ENCODE measurements around the gene PCBD1.

PCBD1 gene

DNA sequence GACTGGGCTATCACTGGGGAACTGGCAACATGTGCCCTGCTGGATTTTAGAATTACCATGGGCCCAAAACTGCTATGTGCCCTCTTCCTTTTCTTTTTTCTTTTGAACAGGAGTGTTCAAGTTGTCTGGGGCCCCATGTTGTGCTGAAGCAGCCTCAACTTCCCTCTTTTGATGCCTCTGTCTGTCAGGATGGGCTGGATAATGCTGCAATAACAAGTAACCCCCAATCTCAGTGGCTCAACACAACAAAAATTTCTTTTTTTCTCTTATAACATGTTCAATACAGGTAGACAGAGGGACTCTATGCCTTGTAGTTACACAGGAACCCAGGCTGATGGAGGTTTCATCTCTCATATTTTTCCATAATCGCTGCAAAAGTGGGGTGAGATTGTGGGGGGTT, 8.2 kb upstream of the PCBD1 start:
- H3K4me1 ChIP-seq, result no peaks in the 10 kb centered on the region
- DNase-seq, result no peak
- no peak overlapping the region for H3K27ac ChIP-seq
- intact Hi-C loops (cut with DNase I; ENCODE audit: low total_unique reads), result no loop called here
- H3K36me3 ChIP-seq, result no peaks in the 10 kb centered on the region
- peaks cover 0 to 3% of the 10 kb centered on the region in 2 donors for H3K27me3 ChIP-seq
- TF ChIP-seq, protein P1, sequence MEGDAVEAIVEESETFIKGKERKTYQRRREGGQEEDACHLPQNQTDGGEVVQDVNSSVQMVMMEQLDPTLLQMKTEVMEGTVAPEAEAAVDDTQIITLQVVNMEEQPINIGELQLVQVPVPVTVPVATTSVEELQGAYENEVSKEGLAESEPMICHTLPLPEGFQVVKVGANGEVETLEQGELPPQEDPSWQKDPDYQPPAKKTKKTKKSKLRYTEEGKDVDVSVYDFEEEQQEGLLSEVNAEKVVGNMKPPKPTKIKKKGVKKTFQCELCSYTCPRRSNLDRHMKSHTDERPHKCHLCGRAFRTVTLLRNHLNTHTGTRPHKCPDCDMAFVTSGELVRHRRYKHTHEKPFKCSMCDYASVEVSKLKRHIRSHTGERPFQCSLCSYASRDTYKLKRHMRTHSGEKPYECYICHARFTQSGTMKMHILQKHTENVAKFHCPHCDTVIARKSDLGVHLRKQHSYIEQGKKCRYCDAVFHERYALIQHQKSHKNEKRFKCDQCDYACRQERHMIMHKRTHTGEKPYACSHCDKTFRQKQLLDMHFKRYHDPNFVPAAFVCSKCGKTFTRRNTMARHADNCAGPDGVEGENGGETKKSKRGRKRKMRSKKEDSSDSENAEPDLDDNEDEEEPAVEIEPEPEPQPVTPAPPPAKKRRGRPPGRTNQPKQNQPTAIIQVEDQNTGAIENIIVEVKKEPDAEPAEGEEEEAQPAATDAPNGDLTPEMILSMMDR (IDR thresholded peaks at IDR 0.05), result no peak
- no peaks in the 10 kb centered on the region for H3K9me3 ChIP-seq
- no peak overlapping the region for H3K4me3 ChIP-seq

DNA sequence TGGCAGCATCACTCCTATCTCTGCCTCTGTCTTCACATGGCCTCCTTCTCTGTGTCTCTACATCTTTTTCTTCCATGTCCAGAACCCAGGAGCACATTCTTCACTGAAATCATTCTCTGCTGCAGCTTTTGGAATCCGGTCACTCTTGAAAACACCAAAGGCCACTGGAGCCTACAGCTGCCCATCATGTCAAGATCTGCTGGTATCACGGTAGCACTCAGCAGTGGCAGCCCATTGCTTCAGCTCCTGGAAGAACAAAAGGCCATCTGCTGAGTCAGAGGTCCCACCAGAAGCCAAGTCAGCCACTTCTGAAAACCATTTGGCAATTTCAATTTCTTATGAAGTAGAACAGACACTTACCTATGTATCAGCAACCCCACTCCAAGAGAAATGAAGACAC, 6.1 kb upstream of the PCBD1 start:
- no peaks in the 10 kb centered on the region for H3K4me1 ChIP-seq
- no peak overlapping the region for H3K27ac ChIP-seq
- no peak for DNase-seq
- no peaks in the 10 kb centered on the region for H3K36me3 ChIP-seq
- H3K4me3 ChIP-seq, result no peak overlapping the region
- no peaks in the 10 kb centered on the region for H3K9me3 ChIP-seq
- no peaks in the 10 kb centered on the region for H3K27me3 ChIP-seq
- intact Hi-C loops (cut with DNase I; ENCODE audit: low total_unique reads), result no loop called here
- TF ChIP-seq, protein P1 (IDR thresholded peaks at IDR 0.05), result no peak

DNA sequence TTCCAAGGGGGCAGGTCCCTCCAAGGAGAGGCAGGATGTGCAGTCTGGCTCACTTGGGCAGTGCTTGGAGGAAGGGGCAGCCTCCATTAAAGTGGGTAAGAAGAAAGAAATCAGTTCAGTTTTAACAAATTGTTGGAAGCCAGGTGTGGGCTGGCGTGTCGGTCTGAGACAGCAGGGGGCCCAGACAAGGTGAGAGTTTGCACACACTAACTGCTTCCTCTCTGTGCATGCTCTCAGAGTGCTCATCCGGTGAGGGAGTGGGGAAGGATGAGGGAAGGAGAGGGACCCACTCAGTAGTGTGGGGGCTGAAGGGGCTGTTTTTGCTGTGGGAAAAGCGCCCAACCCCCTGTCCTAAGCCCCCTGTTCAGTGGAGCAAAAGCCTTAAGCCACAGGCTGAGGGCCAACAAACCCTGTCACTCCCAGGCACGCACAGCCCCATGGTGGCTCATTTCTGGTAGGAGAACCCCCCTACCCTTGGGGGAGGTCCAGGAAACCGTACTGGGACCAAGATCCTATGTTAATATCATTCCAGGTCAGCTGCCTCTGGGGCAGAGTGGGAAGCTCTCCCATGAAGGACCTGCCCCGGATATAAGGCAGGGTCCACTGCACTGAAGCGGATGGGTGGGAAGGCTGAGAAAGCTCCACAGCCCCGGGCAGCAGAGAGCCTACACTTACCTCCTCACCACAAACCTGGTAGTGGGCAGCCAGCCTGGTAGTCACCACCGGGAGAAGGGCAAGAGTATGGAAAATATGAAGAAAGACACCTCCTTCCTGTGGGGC, 5.1 kb upstream of the PCBD1 start:
- H3K4me1 ChIP-seq, result peaks cover 0 to 8% (median 4%) of the 10 kb centered on the region in 4 donors
- DNase-seq, result no peak
- H3K27me3 ChIP-seq, result no peaks in the 10 kb centered on the region
- no peaks in the 10 kb centered on the region for H3K9me3 ChIP-seq
- intact Hi-C loops (cut with DNase I; ENCODE audit: low total_unique reads), result no loop called here
- no peak overlapping the region for H3K4me3 ChIP-seq
- no peak overlapping the region for H3K27ac ChIP-seq
- H3K36me3 ChIP-seq, result no peaks in the 10 kb centered on the region
- TF ChIP-seq, protein P1 (IDR thresholded peaks at IDR 0.05), result no peak

DNA sequence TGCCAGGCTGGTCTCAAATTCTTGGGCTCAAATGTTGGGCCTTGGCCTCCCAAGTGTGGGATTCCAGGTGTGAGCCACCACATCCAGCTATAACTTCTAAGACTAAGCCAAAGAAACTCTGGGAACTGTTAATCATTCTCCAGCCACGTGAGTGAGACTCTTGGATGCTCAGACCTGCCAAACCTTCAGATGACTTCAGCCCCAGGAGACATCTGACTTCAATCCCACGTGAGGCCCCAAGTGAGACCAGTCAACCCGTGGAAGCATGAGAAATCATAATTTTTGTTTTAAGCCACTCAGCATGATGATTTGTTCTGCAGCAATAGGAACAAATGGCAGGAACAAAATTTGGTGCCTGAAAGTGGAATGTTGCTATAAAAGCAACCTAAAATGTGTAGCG, 4.3 kb upstream of the PCBD1 start:
- Histone ChIP-seq H3K27me3 (no peaks in the 10 kb centered on the region), H3K4me1 (peaks cover 0 to 9% (median 5%) of the 10 kb centered on the region in 4 donors), H3K4me3 (no peak overlapping the region), H3K27ac (no peak overlapping the region), H3K36me3 (no peaks in the 10 kb centered on the region), H3K9me3 (no peaks in the 10 kb centered on the region)
- intact Hi-C loops (cut with DNase I; ENCODE audit: low total_unique reads), result no loop called here
- TF ChIP-seq, protein P1 (IDR thresholded peaks at IDR 0.05), result no peak
- DNase-seq, result no peak

DNA sequence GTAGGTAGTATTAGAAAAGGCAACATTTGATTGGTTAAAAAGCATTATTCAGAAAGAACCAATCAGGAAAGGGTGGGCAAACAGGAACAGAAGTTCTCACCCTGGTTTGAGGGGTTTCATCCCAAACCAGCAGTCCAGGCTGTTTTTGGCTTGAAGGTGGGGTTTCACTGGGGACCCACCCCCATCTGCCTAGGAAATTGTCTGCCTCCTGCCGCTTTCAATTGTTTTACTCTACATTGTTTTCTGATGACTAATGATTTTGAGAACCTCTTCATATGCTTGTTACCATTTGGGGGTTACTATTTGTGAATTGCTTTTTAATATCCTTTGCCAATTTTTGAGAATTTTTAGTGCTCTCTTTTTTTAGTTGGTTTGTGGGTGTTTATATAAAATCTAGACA, 3.3 kb upstream of the PCBD1 start:
- Histone ChIP-seq H3K4me1 (peaks cover 0 to 15% (median 8%) of the 10 kb centered on the region in 4 donors), H3K27ac (no peak overlapping the region), H3K27me3 (no peaks in the 10 kb centered on the region), H3K9me3 (no peaks in the 10 kb centered on the region), H3K36me3 (no peaks in the 10 kb centered on the region), H3K4me3 (no peak overlapping the region)
- intact Hi-C loops (cut with DNase I; ENCODE audit: low total_unique reads), result no loop called here
- DNase-seq, result no peak
- TF ChIP-seq, protein P1 (IDR thresholded peaks at IDR 0.05), result no peak
